Thoracic aorta (tissue), 2 donors: ENCODE measurements around the gene ELOVL5. TPM values are rescaled to one million over a fixed set of nuclear protein-coding genes. Genes with fewer than 3 reads are reported as not detected.

Experiments used
- ATAC-seq: fragments of 150-250 bp; one replicate; pipeline ENCODE4 v1.8.0; 2017; ENCODE audit warnings: low read depth; ENCODE audit not compliant: insufficient number of reproducible peaks, low FRiP score
- DNase-seq: peaks from one replicate; pipeline ENCODE4 v3.0.0-alpha.2; 2020; ENCODE audit warnings: low spot score
- H3K27ac ChIP-seq, 2 donors: fragments of 200-600 bp; sonication (generic); 1 replicate in 1 of 2; 2 replicates in 1 of 2; pipeline ENCODE4 v1.5.1; 2016; ENCODE audit warnings: mild to moderate bottlenecking in 2 of 2, moderate library complexity in 2 of 2
- H3K27me3 ChIP-seq: fragments of 200-600 bp; sonication (generic); replicated peaks from 2 replicates; pipeline ENCODE4 v1.6.0; 2016; ENCODE audit warnings: mild to moderate bottlenecking; ENCODE audit not compliant: insufficient read depth
- H3K36me3 ChIP-seq: fragments of 200-600 bp; sonication (generic); one replicate; pipeline ENCODE4 v1.5.1; 2016
- H3K4me1 ChIP-seq, 2 donors: fragments of 200-600 bp; sonication (generic); 1 replicate in 1 of 2; 2 replicates in 1 of 2; pipeline versions ENCODE4 v1.5.1 to v1.6.0; 2016; ENCODE audit warnings: low read depth in 2 of 2, mild to moderate bottlenecking in 1 of 2; ENCODE audit not compliant: control insufficient read depth in 1 of 2
- H3K4me3 ChIP-seq: fragments of 200-600 bp; sonication (generic); 2 replicates; pipeline ENCODE4 v1.5.1; 2016; ENCODE audit warnings: mild to moderate bottlenecking
- H3K9me3 ChIP-seq: fragments of 200-600 bp; sonication (generic); 2 replicates; pipeline ENCODE4 v1.5.1; 2016
- CTCF ChIP-seq: fragments of 200-600 bp; sonication (generic); IDR thresholded peaks from one replicate; pipeline ENCODE4 v1.5.1; 2019; ENCODE audit warnings: antibody characterized with exemption
- total RNA-seq, 2 donors: library from RNA; depleted of rRNA; stranded (reverse); fragments of >200 nt; gene quantifications; one replicate each; pipeline versions ENCODE4 v1.1.0 to v1.2.3, GENCODE V29; 2016

ELOVL5 gene
- total RNA-seq, 2 donors from 2014 or later: 61.1 to 86.8 TPM

- DNase-seq (peak; percentile 81), ATAC-seq (peak; percentile 92)
- Histone ChIP-seq H3K27me3 (no peaks in the 10 kb centered on the region), H3K9me3 (no peaks in the 10 kb centered on the region), H3K4me1 (peaks cover 0 to 5% of the 10 kb centered on the region in 2 donors), H3K4me3 (peak overlapping the region; percentile 78), H3K36me3 (no peaks in the 10 kb centered on the region), H3K27ac (peak overlapping the region; percentile 73 to 87)
- no peak for TF ChIP-seq CTCF
Measured at GRCh38 chr6:53359095-53359842, 10.5 kb upstream of the ELOVL5 start.

- peak overlapping the region; percentile 78 for H3K4me3 ChIP-seq
- ATAC-seq: no peak
- H3K9me3 ChIP-seq: no peaks in the 10 kb centered on the region
- H3K36me3 ChIP-seq: no peaks in the 10 kb centered on the region
- peak overlapping the region; percentile 73 to 87 for H3K27ac ChIP-seq
- no peak for TF ChIP-seq CTCF
- no peaks in the 10 kb centered on the region for H3K27me3 ChIP-seq
- peaks cover 0 to 5% of the 10 kb centered on the region in 2 donors for H3K4me1 ChIP-seq
- DNase-seq: no peak
Measured at GRCh38 chr6:53358440-53359094, 9.8 kb upstream of the ELOVL5 start.

GRCh38 chr6:53357576-53358360, 9.0 kb upstream of the ELOVL5 start:
- TF ChIP-seq CTCF: no peak
- Histone ChIP-seq H3K4me1 (peaks cover 0 to 5% of the 10 kb centered on the region in 2 donors), H3K4me3 (no peak overlapping the region), H3K27ac (no peak overlapping the region), H3K36me3 (no peaks in the 10 kb centered on the region), H3K9me3 (no peaks in the 10 kb centered on the region), H3K27me3 (no peaks in the 10 kb centered on the region)
- DNase-seq (no peak), ATAC-seq (no peak)

GRCh38 chr6:53353624-53354023, 4.9 kb upstream of the ELOVL5 start:
- H3K9me3 ChIP-seq: no peaks in the 10 kb centered on the region
- ATAC-seq (no peak), DNase-seq (no peak)
- TF ChIP-seq CTCF: no peak
- H3K36me3 ChIP-seq: no peaks in the 10 kb centered on the region
- no peak overlapping the region for H3K27ac ChIP-seq
- peaks cover 0 to 13% of the 10 kb centered on the region in 2 donors for H3K4me1 ChIP-seq
- H3K4me3 ChIP-seq: no peak overlapping the region
- H3K27me3 ChIP-seq: no peaks in the 10 kb centered on the region

GRCh38 chr6:53352360-53352759, 3.6 kb upstream of the ELOVL5 start:
- TF ChIP-seq CTCF: no peak
- Histone ChIP-seq H3K4me3 (no peak overlapping the region), H3K36me3 (no peaks in the 10 kb centered on the region), H3K9me3 (no peaks in the 10 kb centered on the region), H3K27ac (no peak overlapping the region), H3K4me1 (peaks cover 0 to 9% of the 10 kb centered on the region in 2 donors), H3K27me3 (no peaks in the 10 kb centered on the region)
- ATAC-seq (no peak), DNase-seq (no peak)
